PFSK-1 (cell line): Measurements from ENCODE around the gene BCAS3.

Source experiments
- FOXP2 ChIP-seq: optimal IDR thresholded peaks from 2 replicates; pipeline ENCODE3; 2011; ENCODE audit warnings: borderline replicate concordance, control low read depth, inconsistent platforms; ENCODE audit not compliant: insufficient read depth; ENCODE audit errors: extremely low read length, extremely low read depth
- POLR2AphosphoS5 ChIP-seq: IDR thresholded peaks from 2 replicates; pipeline ENCODE4 v1.6.1; 2012; ENCODE audit warnings: low read depth, mild to moderate bottlenecking, control low read depth, low read length, moderate library complexity
- SIN3A ChIP-seq: IDR thresholded peaks from 2 replicates; pipeline ENCODE4 v1.6.1; 2012; ENCODE audit warnings: mild to moderate bottlenecking, low read length, moderate library complexity, borderline replicate concordance; ENCODE audit not compliant: insufficient read depth
- TAF1 ChIP-seq: IDR thresholded peaks from 2 replicates; pipeline ENCODE4 v1.6.1; 2012; ENCODE audit warnings: low read length, control low read depth, borderline replicate concordance; ENCODE audit not compliant: insufficient read depth
- TF ChIP-seq, protein P1 (sequence below), 2 experiments: IDR thresholded peaks; 2 replicates each; pipeline versions ENCODE4 v1.6.1 to v1.8.0; 2011 to 2012; ENCODE audit warnings: low read depth in 2 of 2, low read length in 2 of 2, control low read depth in 1 of 2, inconsistent platforms in 1 of 2, mild to moderate bottlenecking in 1 of 2, moderate library complexity in 1 of 2; ENCODE audit not compliant: insufficient read depth in 1 of 2

- TF ChIP-seq, protein P1, sequence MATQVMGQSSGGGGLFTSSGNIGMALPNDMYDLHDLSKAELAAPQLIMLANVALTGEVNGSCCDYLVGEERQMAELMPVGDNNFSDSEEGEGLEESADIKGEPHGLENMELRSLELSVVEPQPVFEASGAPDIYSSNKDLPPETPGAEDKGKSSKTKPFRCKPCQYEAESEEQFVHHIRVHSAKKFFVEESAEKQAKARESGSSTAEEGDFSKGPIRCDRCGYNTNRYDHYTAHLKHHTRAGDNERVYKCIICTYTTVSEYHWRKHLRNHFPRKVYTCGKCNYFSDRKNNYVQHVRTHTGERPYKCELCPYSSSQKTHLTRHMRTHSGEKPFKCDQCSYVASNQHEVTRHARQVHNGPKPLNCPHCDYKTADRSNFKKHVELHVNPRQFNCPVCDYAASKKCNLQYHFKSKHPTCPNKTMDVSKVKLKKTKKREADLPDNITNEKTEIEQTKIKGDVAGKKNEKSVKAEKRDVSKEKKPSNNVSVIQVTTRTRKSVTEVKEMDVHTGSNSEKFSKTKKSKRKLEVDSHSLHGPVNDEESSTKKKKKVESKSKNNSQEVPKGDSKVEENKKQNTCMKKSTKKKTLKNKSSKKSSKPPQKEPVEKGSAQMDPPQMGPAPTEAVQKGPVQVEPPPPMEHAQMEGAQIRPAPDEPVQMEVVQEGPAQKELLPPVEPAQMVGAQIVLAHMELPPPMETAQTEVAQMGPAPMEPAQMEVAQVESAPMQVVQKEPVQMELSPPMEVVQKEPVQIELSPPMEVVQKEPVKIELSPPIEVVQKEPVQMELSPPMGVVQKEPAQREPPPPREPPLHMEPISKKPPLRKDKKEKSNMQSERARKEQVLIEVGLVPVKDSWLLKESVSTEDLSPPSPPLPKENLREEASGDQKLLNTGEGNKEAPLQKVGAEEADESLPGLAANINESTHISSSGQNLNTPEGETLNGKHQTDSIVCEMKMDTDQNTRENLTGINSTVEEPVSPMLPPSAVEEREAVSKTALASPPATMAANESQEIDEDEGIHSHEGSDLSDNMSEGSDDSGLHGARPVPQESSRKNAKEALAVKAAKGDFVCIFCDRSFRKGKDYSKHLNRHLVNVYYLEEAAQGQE (IDR thresholded peaks at IDR 0.05; ENCODE audit: insufficient read depth in 1 of 2, low read depth in 2 of 2, low read length in 2 of 2), result no peak
- no peak for TF ChIP-seq POLR2AphosphoS5
- no peak for TF ChIP-seq SIN3A
- no peak for TF ChIP-seq TAF1
- no peak for TF ChIP-seq FOXP2
Measured at GRCh38 chr17:61212655-61213054, 535.0 kb downstream of the BCAS3 start.
